OCI-LY7 (cell line): Measurements from ENCODE around the gene LRP8. TPM values are rescaled to one million over a fixed set of nuclear protein-coding genes. Genes with fewer than 3 reads are reported as not detected.
A peak's percentile ranks its signal among the peaks of the same experiment; 100 is the strongest.

ENCODE experiments used
- BruUV-seq: library from RNA; stranded (reverse); fragments of 400-500 nt; replicated peaks from 2 replicates; lab custom pipeline; 2021; lab: Mats Ljungman, UMichigan
- CTCF ChIA-PET: fragments of 300-600 bp; sonication (Branson Sonifier 250); formaldehyde crosslinking; loops from one replicate; lab custom pipeline; 2022; ENCODE audit warnings: antibody characterized with exemption; ENCODE audit not compliant: unreplicated experiment; lab: Charles Lee
- POLR2A ChIA-PET: fragments of 300-600 bp; sonication (Branson Sonifier 250); formaldehyde crosslinking; loops from one replicate; lab custom pipeline; 2022; ENCODE audit warnings: antibody characterized with exemption; lab: Charles Lee
- DNase-seq: peaks from one replicate; pipeline ENCODE4 v3.0.0-alpha.2; 2015; ENCODE audit warnings: low spot score
- H2AFZ ChIP-seq: fragments of 200-600 bp; sonication (generic), shearing (Covaris generic); 2 replicates; pipeline ENCODE4 v1.6.1; 2014; ENCODE audit warnings: mild to moderate bottlenecking, antibody characterized with exemption, low read length, moderate library complexity
- H3K27ac ChIP-seq: fragments of 200-600 bp; sonication (generic); 2 replicates; pipeline ENCODE4 v1.5.1; 2014; ENCODE audit warnings: mixed run types, low read depth, mild to moderate bottlenecking, moderate library complexity, low read length, inconsistent platforms; ENCODE audit not compliant: poor library complexity, severe bottlenecking
- H3K36me3 ChIP-seq: fragments of 200-600 bp; sonication (generic); 2 replicates; pipeline ENCODE4 v1.6.1; 2014; ENCODE audit warnings: mild to moderate bottlenecking, antibody characterized with exemption, low read length, moderate library complexity, mixed read lengths; ENCODE audit not compliant: insufficient read depth
- H3K4me1 ChIP-seq: fragments of 200-600 bp; sonication (generic); 2 replicates; pipeline ENCODE4 v1.5.1; 2014; ENCODE audit warnings: mild to moderate bottlenecking, low read length; ENCODE audit not compliant: insufficient read depth, poor library complexity, severe bottlenecking
- H3K4me2 ChIP-seq: fragments of 200-600 bp; sonication (generic); 2 replicates; pipeline ENCODE4 v1.6.1; 2014; ENCODE audit warnings: mild to moderate bottlenecking, low read length
- H3K4me3 ChIP-seq: fragments of 200-600 bp; sonication (generic); 2 replicates; pipeline ENCODE4 v1.5.1; 2014; ENCODE audit warnings: mild to moderate bottlenecking, low read depth, low read length; ENCODE audit not compliant: poor library complexity, severe bottlenecking
- H3K79me2 ChIP-seq: fragments of 200-600 bp; sonication (generic); 2 replicates; pipeline ENCODE4 v1.6.1; 2016; ENCODE audit warnings: low read depth, mild to moderate bottlenecking, low read length, moderate library complexity, mixed read lengths; ENCODE audit not compliant: insufficient read depth
- H3K9me2 ChIP-seq: fragments of 200-600 bp; sonication (generic); 2 replicates; pipeline ENCODE4 v1.6.1; 2016; ENCODE audit warnings: mild to moderate bottlenecking, low read length, mixed read lengths; ENCODE audit not compliant: insufficient read depth
- H3K9me3 ChIP-seq: fragments of 200-600 bp; sonication (generic); 2 replicates; pipeline ENCODE4 v1.6.1; 2014; ENCODE audit warnings: mild to moderate bottlenecking, mixed run types, low read length, mixed read lengths
- H4K20me1 ChIP-seq: fragments of 200-600 bp; sonication (generic); 2 replicates; pipeline ENCODE4 v1.6.1; 2014; ENCODE audit warnings: mild to moderate bottlenecking, antibody characterized with exemption, low read length, moderate library complexity, mixed read lengths; ENCODE audit not compliant: insufficient read depth
- EZH2phosphoT487 ChIP-seq: fragments of 200-600 bp; sonication (generic); IDR thresholded peaks from 2 replicates; pipeline ENCODE4 v1.6.1; 2018; ENCODE audit warnings: low read depth, borderline replicate concordance, mild to moderate bottlenecking, mixed run types, antibody characterized with exemption, low read length, moderate library complexity, mixed read lengths
- intact Hi-C: fragments of 100-400 bp; cut with micrococcal nuclease; formaldehyde crosslinking; loops from one replicate; pipeline ENCODE4 v1.10.0; 2022; ENCODE audit not compliant: unreplicated experiment
- total RNA-seq, 2 experiments: library from RNA; depleted of rRNA in 1 of 2; stranded (reverse); fragments of >200 nt in 1 of 2; shearing (Covaris generic) in 1 of 2; gene quantifications; 2 replicates each; pipeline ENCODE4 v1.2.3, GENCODE V29; 2014 to 2022
- TF ChIP-seq, protein P1 (sequence below): fragments of 200-600 bp; sonication (generic); conservative IDR thresholded peaks from 2 replicates; pipeline ENCODE4 v1.5.1; 2014; ENCODE audit warnings: mild to moderate bottlenecking, antibody characterized with exemption, low read length, moderate library complexity, mixed read lengths

Gene LRP8
- total RNA-seq, 2 experiments from 2014 or later: 65.6 to 70.0 TPM

DNA sequence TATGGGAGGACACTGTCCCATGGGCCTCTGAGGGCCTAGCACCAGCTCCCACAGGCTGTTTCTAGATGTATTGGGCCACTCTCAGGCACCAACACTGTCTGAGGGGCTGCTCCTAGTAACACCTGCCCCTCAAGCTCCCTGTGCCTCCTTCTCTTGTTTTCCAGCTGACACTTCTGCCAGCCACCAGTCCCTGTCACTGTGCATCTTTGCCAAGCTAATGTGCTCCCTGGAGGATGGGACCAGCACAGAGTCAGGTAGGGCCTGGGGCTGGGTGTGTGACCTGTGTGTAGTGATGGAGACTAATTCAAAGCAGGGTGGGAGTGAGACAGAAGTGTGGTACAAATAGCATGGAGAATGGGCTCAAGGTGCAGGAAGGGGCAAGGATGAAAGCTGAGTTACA is 60.1 kb downstream of the LRP8 start:
- no peaks in the 10 kb centered on the region for H3K4me1 ChIP-seq
- BruUV-seq: no TSS peak
- ChIA-PET POLR2A (interaction anchor here (0.7 kb wide), 1 partner anchor 385 kb away, joined by 4 read pairs; no protein-coding TSS in a partner anchor), CTCF (interaction anchor here (0.5 kb wide), 1 partner anchor 1399 kb away, joined by 3 read pairs; no protein-coding TSS in a partner anchor)
- DNase-seq: no peak
- no peaks in the 10 kb centered on the region for H3K79me2 ChIP-seq
- peaks cover 96% of the 10 kb centered on the region for H3K36me3 ChIP-seq
- no peaks in the 10 kb centered on the region for H4K20me1 ChIP-seq
- TF ChIP-seq EZH2phosphoT487: no peak
- TF ChIP-seq, protein P1, sequence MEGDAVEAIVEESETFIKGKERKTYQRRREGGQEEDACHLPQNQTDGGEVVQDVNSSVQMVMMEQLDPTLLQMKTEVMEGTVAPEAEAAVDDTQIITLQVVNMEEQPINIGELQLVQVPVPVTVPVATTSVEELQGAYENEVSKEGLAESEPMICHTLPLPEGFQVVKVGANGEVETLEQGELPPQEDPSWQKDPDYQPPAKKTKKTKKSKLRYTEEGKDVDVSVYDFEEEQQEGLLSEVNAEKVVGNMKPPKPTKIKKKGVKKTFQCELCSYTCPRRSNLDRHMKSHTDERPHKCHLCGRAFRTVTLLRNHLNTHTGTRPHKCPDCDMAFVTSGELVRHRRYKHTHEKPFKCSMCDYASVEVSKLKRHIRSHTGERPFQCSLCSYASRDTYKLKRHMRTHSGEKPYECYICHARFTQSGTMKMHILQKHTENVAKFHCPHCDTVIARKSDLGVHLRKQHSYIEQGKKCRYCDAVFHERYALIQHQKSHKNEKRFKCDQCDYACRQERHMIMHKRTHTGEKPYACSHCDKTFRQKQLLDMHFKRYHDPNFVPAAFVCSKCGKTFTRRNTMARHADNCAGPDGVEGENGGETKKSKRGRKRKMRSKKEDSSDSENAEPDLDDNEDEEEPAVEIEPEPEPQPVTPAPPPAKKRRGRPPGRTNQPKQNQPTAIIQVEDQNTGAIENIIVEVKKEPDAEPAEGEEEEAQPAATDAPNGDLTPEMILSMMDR: no peak
- no peak overlapping the region for H3K4me2 ChIP-seq
- intact Hi-C loops: no loop called here
- H3K9me3 ChIP-seq: no peaks in the 10 kb centered on the region
- no peak overlapping the region for H2AFZ ChIP-seq
- no peak overlapping the region for H3K4me3 ChIP-seq
- no peaks in the 10 kb centered on the region for H3K9me2 ChIP-seq
- H3K27ac ChIP-seq: no peak overlapping the region

DNA sequence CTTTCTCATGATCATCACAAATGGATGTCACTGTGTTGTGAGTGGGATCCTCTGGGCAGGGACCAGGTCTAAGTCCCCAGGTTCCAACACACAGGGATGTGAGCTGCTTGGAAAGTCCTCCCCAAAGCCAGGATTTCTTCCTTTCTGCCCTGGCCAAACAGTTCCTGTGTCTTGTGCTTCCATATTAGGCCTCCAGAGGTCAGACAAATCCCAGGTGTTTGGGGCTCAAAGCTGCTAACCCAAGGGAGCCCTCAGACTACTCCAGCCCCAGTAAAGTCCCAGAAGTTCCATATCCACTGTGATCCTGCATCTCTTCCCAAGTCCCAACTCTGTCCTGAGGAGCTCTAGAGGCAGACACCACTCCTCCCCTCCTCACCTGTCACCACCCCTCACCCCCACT is 61.8 kb downstream of the LRP8 start:
- no TSS peak for BruUV-seq
- H3K79me2 ChIP-seq: no peaks in the 10 kb centered on the region
- no peak overlapping the region for H3K27ac ChIP-seq
- ChIA-PET CTCF (no interaction called here), POLR2A (no interaction called here)
- no peak overlapping the region for H3K4me3 ChIP-seq
- no peaks in the 10 kb centered on the region for H4K20me1 ChIP-seq
- H3K36me3 ChIP-seq: peaks cover 97% of the 10 kb centered on the region
- peaks cover under 1% of the 10 kb centered on the region for H3K4me1 ChIP-seq
- H2AFZ ChIP-seq: no peak overlapping the region
- no peaks in the 10 kb centered on the region for H3K9me3 ChIP-seq
- peak; percentile 8 for DNase-seq
- intact Hi-C loops: no loop called here
- TF ChIP-seq, protein P1: peak; percentile 56; the same call in 1 of the 2 replicates
- TF ChIP-seq EZH2phosphoT487: no peak
- H3K9me2 ChIP-seq: no peaks in the 10 kb centered on the region
- no peak overlapping the region for H3K4me2 ChIP-seq

DNA sequence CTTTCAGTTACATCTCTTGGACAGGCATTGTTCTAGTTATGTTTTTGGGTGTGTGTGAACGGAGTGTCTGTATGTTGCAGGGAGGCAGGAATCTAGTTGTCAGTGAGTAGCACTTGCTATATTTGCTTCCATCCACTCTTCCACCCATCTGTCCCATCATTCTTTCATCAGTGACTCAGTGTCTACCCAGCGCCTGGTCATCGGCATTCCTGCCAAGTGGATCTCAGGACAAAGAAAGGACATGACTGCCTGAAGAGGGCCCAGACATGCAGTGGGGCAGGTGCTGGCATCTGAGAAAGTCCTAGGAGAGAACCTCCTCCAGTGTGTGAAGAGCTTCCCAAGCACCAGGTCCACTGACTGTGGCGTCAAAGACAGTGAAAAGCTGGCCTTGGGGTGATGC is 62.3 kb downstream of the LRP8 start:
- no TSS peak for BruUV-seq
- CTCF ChIA-PET: no interaction called here
- H2AFZ ChIP-seq: no peak overlapping the region
- peaks cover 97% of the 10 kb centered on the region for H3K36me3 ChIP-seq
- peaks cover 5% of the 10 kb centered on the region for H3K4me1 ChIP-seq
- no peak for DNase-seq
- H3K4me3 ChIP-seq: no peak overlapping the region
- POLR2A ChIA-PET: no interaction called here
- H3K9me3 ChIP-seq: no peaks in the 10 kb centered on the region
- TF ChIP-seq EZH2phosphoT487: no peak
- TF ChIP-seq, protein P1: no peak
- no peak overlapping the region for H3K4me2 ChIP-seq
- H3K27ac ChIP-seq: no peak overlapping the region
- H3K79me2 ChIP-seq: no peaks in the 10 kb centered on the region
- no peaks in the 10 kb centered on the region for H4K20me1 ChIP-seq
- intact Hi-C loops: no loop called here
- H3K9me2 ChIP-seq: no peaks in the 10 kb centered on the region
